ENCODE measurements around the gene CUBN.

The CUBN gene

DNA sequence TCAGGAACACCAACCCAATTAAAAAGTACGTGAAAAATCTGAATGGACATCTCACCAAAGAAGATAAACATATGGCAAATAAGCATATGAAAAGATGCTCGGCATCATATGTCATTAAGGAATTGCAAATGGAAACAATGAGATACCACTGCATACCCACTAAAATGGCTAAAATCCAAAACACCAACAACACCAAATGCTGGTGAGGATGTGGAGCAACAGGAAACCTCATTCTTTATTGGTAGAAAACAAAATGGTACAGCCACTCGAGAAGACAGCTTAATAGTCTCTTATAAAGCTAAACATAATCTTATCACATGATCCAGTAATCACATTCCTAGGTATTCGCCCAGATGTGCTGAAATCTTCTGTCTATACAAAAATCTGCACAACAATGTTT is 325.5 kb downstream of the CUBN start:
- TF ChIP-seq CTCF (IDR thresholded peaks at IDR 0.05; ENCODE audit: insufficient read depth, missing control alignments): no peak
- FAIRE-seq: no peak
- DNase-seq (ENCODE audit: insufficient read length, low spot score): no peak

- no peak for TF ChIP-seq CTCF (IDR thresholded peaks at IDR 0.05; ENCODE audit: insufficient read depth, missing control alignments)
- no peak for DNase-seq (ENCODE audit: insufficient read length, low spot score)
- FAIRE-seq: no peak
Measured at GRCh38 chr10:16803464-16803863, 326.1 kb downstream of the CUBN start.

- no peak for TF ChIP-seq CTCF (IDR thresholded peaks at IDR 0.05; ENCODE audit: insufficient read depth, missing control alignments)
- DNase-seq (ENCODE audit: insufficient read length, low spot score): no peak
- FAIRE-seq: no peak
Measured at GRCh38 chr10:16799621-16800020, 330.0 kb downstream of the CUBN start.

- FAIRE-seq (no peak), DNase-seq (ENCODE audit: insufficient read length, low spot score) (no peak)
- no peak for TF ChIP-seq CTCF (IDR thresholded peaks at IDR 0.05; ENCODE audit: insufficient read depth, missing control alignments)
Measured at GRCh38 chr10:16798571-16798970, 331.0 kb downstream of the CUBN start.

GRCh38 chr10:16795410-16796073 is 334.1 kb downstream of the CUBN start:
- TF ChIP-seq CTCF (IDR thresholded peaks at IDR 0.05; ENCODE audit: insufficient read depth, missing control alignments): no peak
- FAIRE-seq (no peak), DNase-seq (ENCODE audit: insufficient read length, low spot score) (no peak)

DNA sequence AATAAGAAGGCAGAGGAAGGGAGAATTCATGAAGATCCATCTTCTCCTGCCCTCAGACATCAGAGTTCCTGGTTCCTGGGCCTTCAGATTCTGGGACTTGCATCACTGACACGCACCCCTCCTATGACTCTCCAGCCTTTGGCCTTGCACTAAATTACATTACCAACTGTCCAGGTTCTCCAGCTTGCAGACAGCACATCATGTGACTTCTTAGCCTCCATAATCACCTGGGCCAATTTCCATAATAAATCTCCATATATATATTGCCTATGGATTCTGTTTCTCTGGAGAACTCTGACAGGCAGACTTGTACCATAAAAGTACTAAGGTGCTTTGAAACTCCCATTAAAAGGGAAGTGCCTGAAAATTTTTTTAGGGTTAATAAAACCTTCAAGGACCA is 335.6 kb downstream of the CUBN start:
- no peak for DNase-seq (ENCODE audit: insufficient read length, low spot score)
- no peak for FAIRE-seq
- TF ChIP-seq CTCF (IDR thresholded peaks at IDR 0.05; ENCODE audit: insufficient read depth, missing control alignments): no peak

GRCh38 chr10:16792675-16793074 is 336.9 kb downstream of the CUBN start:
- DNase-seq (ENCODE audit: insufficient read length, low spot score) (no peak), FAIRE-seq (no peak)
- TF ChIP-seq CTCF (IDR thresholded peaks at IDR 0.05; ENCODE audit: insufficient read depth, missing control alignments): no peak

All from D721Med (cell line).